ENCODE measurements around the gene SLC25A28.

The SLC25A28 gene

GRCh38 chr10:99619851-99620710 lies at the start of gene SLC25A28:
Gene SLC25A28, minus strand, starts transcription at chr10:99620439. Its CDS starts 104 bp downstream, at chr10:99620335.
- DNase-seq, result peak; percentile 100

GRCh38 chr10:99667108-99667751 lies 47.0 kb upstream of the SLC25A28 start:
- DNase-seq, result no peak

- DNase-seq, result no peak
Measured at GRCh38 chr10:99665304-99665703, 45.1 kb upstream of the SLC25A28 start.

GRCh38 chr10:99661377-99661763 lies 41.1 kb upstream of the SLC25A28 start:
- DNase-seq, result peak; percentile 49

GRCh38 chr10:99660662-99661376 lies 40.6 kb upstream of the SLC25A28 start:
- DNase-seq, result no peak

GRCh38 chr10:99659868-99660366 lies 39.7 kb upstream of the SLC25A28 start:
- no peak for DNase-seq

- DNase-seq, result peak; percentile 98
Measured at GRCh38 chr10:99659031-99659867, 39.0 kb upstream of the SLC25A28 start, which contains the start of gene ENTPD7. Gene ENTPD7, plus strand, starts transcription at chr10:99659509. Its CDS starts 448 bp downstream, at chr10:99659957.

GRCh38 chr10:99658622-99659030 lies 38.4 kb upstream of the SLC25A28 start:
- peak; percentile 94 for DNase-seq

- peak; percentile 73 for DNase-seq
Measured at GRCh38 chr10:99656199-99657064, 36.2 kb upstream of the SLC25A28 start.

GRCh38 chr10:99654390-99655175 lies 34.3 kb upstream of the SLC25A28 start:
- peak; percentile 37 for DNase-seq

GRCh38 chr10:99652800-99653390 lies 32.7 kb upstream of the SLC25A28 start:
- no peak for DNase-seq

GRCh38 chr10:99648717-99649116 lies 28.5 kb upstream of the SLC25A28 start:
- no peak for DNase-seq

GRCh38 chr10:99647601-99648151 lies 27.4 kb upstream of the SLC25A28 start:
- DNase-seq, result no peak

- no peak for DNase-seq
Measured at GRCh38 chr10:99633832-99634231, 13.6 kb upstream of the SLC25A28 start.

GRCh38 chr10:99631496-99631895 lies 11.3 kb upstream of the SLC25A28 start:
- no peak for DNase-seq

- DNase-seq, result no peak
Measured at GRCh38 chr10:99630991-99631390, 10.8 kb upstream of the SLC25A28 start.

- peak; percentile 60 for DNase-seq
Measured at GRCh38 chr10:99630433-99630832, 10.2 kb upstream of the SLC25A28 start.

- DNase-seq, result no peak
Measured at GRCh38 chr10:99629625-99629978, 9.4 kb upstream of the SLC25A28 start.

GRCh38 chr10:99628923-99629624 lies 8.8 kb upstream of the SLC25A28 start:
- no peak for DNase-seq
